Fibroblast of upper back skin (primary cell): Measurements from ENCODE around the gene NAT9.

Source experiments
- DNase-seq: peaks from one replicate; pipeline ENCODE4 v3.0.0-alpha.2; 2013

NAT9 gene

GRCh38 chr17:74805591-74805991 lies 29.4 kb upstream of the NAT9 start:
- DNase-seq, result no peak

DNA sequence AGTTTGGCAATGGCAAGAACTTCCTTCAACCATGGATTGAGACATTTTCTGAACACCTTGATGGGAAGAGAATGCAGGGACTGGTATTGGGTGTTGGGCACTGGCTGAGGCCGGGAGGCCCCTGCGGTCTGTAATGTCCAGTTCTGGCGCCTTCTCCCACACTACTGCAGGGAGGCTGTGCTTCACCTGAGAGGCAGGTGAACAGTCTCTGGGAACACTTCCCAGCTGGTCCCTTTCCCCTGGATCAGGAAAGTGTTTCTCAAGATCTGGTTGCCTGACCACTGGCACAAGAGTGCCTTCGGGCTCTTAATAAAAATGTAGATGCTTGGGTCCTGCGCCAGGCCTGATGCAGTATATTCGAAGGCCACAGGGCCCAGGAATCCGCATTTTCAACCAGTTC lies 28.5 kb upstream of the NAT9 start:
- DNase-seq, result no peak

GRCh38 chr17:74803971-74804370 lies 27.8 kb upstream of the NAT9 start:
- DNase-seq, result no peak

- DNase-seq, result no peak
Measured at GRCh38 chr17:74803388-74803930, 27.3 kb upstream of the NAT9 start.

- DNase-seq, result no peak
Measured at GRCh38 chr17:74801896-74802295, 25.8 kb upstream of the NAT9 start.

GRCh38 chr17:74800531-74800930 lies 24.4 kb upstream of the NAT9 start:
- DNase-seq, result no peak

- no peak for DNase-seq
Measured at GRCh38 chr17:74799097-74799496, 23.0 kb upstream of the NAT9 start.

DNA sequence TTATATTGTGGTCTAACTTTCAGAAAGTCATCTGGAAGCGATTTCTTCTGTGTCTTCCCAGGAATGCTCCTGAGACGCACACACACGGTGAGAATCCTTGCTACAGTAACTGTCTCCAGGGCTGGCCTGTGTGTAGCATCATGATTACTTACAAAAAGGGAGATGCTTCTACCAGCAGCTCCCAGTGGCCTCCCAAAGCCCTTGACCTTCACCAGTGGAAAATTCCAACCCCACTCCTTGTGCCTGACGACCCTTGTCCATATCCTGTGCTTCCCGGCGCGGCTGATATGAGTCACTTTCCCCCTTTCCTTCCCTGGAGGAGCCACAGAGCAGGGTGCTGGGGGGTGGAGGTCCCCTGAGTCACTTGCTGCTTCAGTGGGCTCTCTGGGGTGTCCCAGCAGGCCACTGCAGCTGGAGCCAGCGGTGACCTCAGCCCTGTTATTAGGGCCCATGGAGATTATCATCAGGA lies 22.1 kb upstream of the NAT9 start:
- peak; percentile 67 for DNase-seq

DNA sequence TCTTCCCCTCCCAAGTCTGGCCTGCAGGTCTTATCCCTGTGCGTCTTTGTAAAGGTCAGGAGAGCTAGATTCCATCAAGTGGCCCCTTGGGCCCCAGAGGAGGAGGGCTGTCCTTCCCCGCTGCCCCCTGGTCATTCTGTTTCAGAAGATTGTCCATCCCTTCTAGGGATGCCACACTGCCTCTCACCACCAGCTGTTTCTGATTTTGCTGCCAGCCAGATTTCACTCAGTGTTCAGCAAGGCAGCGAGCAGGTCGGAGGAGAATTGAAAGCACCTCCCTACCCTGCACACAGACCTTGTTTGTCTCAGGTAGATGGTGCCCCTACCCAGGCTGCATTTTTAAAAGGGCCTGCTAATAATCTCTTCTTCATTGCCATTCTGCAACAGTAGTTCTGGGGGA lies 21.7 kb upstream of the NAT9 start:
- no peak for DNase-seq

DNA sequence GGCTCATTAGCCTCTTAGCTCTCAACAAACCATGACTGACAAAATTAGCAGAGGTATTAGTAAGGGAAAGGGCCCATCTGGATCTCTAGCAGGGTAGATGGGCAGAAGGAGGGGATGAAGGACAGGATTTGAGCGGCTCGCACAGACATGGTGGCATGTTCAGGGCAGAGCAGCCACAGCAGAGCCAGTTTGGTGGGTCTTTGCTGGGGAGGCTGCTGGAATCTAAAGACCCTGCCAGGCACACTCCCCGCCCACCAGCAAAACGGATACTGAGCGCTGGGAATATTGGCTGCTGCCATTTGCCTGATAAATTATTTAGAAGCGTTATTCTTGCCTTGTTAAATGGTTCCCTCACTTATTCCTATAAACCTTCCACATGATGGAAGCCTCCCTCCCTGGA lies 20.7 kb upstream of the NAT9 start:
- DNase-seq, result no peak

GRCh38 chr17:74796211-74796610 lies 20.1 kb upstream of the NAT9 start:
- DNase-seq, result no peak

DNA sequence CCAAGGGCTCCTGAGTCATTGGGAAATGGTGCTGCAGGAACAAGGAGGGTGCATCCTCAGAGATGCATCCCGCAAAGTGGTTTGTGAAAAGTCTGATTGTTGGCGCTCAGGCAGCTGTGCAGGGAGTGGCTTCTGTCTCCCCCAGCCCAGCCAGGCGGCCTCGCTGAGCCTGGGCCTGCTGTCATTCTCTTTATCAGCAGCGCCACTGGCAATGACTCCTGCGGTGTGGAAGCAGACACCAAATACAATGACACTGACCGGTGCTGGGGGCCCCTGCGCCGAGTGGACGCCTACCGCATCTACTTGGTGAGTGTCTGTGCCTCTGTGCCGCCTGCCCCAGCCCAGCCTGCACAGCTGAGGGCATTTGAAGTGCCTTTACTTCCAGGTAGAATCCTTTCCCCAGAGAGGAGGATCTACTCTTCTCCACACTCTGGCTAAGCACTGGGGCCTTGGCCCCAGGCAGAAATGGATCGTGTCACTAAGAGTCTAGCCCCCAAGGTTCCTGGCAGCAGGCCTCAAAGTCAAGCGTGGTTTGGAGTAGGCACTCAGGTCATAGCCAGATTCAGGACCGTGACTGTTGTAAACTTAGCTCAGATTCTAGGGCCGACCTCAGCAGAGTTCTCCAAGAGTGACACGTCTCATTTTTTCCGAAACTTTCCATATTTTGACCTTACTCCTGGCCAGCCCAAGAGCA lies 19.3 kb upstream of the NAT9 start:
- no peak for DNase-seq

DNA sequence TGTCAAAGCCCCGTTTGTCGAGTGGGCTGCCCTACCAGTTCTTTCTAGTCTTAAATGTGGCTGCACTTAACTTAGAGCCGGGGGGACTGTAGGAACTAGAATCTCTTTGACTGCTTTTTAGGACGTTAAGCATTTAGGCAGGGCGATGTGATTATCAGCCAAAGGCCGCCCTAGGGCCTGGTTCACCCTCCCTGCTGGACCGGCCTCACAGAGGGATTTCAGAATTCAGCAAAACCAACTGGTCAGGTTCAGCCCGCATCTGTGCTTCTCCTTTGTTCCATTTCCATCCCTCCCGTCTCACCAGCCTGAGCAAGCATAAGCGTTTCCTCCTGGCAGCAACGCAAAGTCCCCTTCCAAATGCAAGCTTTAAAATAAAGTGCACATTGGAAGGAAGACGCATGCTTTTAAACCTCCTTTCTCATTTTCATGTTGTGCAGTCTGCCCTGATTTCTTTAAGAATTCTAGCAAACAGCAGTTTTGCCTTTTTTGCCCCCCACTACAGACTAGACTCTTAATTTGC lies 16.5 kb upstream of the NAT9 start:
- DNase-seq, result no peak

GRCh38 chr17:74790161-74791058 lies 14.3 kb upstream of the NAT9 start:
- no peak for DNase-seq

- no peak for DNase-seq
Measured at GRCh38 chr17:74786431-74787055, 10.4 kb upstream of the NAT9 start.

DNA sequence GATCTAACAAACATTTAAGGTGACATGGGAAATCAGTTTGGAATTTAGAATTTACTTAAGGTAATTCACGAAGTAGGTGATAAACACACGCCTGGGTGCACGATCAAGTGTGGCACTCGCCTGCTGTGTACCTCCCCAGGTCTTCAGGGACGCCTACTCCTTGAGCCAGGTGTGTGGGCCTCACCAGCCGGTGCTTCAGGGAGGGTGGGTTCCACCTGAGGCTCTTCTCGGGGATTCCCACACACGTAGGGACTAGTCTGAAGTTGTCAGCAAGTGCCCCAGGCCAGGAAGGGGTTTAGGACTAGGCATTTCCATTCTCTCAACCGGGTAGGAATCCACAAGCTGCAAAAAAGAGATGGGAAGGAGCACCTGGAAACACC lies 9.8 kb upstream of the NAT9 start:
- DNase-seq, result no peak

DNA sequence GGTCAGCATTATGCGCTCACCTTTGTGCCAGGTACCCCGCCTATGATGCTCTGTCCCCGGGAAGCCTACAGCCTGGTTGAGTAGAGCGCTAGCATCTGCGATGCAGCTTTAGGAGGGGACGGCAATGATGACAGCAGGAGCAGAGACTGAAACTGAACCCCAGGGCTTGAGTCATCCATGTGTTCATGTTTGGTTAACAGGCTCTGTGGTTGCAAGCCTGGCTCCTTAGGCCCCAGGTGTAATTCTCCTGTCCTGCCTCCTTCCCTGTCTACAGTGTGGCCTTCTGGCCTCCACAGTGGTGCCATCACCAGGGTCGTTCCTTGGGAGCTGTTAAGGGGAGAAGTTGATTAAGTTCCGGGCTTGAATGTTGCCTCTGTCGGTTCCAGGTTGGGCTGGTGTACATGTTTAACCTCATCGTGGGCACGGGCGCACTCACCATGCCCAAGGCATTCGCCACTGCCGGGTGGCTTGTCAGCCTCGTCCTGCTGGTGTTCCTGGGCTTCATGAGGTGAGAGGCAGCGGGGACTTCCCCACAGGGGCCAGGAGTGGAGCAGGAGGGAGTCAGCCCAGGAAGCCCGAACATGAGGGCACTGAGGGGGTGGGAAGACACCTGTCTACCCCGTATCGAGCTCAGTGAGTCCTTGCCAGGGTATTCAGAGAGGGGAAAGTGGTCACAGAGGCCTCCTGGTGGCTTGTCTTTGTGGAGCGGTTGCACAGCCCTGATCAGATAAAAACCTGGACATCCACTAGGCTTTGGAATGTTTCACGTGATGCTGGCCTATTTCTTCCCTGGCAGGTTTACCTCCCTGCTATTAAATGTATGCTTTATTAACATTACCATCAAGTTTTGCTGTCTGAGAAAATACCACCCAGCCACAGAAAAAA lies 9.2 kb upstream of the NAT9 start:
- DNase-seq, result no peak

DNA sequence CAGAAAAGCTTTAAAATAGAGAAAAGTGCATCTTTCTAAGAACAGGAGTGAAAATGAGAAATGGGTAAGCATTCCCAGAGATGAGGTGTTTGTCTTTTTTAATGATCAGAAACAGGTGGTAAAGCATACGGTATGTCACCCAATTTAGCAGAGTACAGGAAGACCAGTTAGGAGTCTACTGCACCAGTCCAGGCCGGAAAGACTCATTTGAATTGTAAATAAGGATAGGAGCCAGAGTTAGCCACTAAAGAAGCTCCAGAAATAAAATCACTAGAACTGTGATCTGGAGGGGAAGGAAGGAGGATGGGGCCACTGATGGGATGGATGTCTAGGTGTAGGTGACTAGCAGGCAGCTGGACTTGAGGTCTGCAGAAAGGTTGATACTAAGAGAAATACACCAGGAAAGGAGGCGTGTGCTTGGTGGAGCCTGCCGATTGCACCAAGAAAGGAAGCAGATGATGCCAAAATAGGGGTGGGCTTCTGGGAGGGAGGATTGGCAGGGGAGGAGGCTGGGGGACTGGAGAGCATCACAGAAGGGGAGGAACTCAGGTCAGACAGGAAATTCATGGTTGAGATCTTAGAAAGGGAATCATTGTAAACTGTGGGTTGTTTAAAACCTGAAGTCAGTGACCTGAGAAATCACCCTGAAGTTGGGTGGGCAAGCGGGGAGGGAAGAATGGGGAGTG lies 8.1 kb upstream of the NAT9 start:
- DNase-seq, result no peak

- DNase-seq, result no peak
Measured at GRCh38 chr17:74782571-74782970, 6.4 kb upstream of the NAT9 start.

DNA sequence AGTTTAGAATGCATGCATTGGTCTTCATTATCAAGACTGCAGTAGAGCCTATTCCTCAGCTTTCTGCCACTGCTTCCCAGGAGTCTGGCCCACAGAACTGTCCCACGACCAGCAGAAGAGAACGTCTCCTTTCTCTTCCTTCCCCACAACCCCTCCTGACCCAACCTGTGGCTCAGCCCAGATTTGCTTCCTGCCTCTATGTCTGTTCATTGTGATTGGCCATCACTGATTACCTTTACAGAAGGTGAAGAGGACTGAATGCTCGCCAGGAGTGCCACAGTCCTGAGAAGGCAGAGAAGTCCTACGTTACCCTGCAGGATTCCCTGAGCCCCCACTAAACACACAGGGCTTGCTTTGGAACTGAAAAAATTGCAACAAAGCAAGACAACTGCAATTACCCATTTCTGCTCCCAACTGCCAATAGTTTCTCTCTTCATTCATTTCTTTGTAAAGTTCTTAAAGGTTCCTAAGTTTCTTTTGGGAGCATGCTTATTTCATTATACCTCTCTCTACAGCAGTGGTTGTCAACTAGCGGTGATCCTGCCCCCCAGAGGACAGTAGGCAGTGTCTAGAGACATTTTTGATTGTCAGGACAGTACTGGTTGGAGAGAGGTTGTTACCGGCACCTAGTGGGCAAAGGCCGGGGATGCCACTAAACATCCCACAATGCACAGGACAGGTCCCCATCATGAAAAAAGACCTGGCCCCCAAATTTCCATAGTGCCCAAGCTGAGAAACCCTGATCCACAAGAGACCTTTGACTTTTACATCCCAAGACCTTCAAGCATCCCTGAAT lies 4.5 kb upstream of the NAT9 start:
- DNase-seq, result no peak

DNA sequence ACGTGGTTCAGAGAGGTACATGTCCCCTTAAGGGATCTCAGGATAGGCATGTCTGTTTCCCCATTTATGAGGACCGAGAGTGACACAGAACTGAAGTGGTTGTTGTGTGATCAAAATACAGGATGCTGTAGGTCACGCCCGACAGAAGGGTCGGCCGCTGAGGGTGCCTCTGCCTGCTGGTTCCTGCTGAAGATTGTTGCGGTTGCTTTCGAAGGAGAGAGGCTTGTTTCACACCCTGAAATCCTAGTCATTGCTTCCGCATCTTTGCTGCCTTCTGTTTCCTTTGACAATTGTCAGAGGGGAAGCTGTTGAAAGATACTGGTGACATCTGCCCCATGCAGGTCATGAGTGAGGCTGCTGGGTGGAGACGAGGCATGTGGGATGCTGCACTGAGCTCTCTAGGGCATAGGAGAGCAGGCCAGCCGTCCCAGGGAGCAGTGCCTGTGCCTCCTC lies 3.8 kb upstream of the NAT9 start:
- no peak for DNase-seq
